Sciatic nerve (tissue), 2 donors: ENCODE measurements around the gene IL36G. TPM values are rescaled to one million over a fixed set of nuclear protein-coding genes. Genes with fewer than 3 reads are reported as not detected.

Experiments
- ATAC-seq: fragments of 200-7000 bp; cut with Tn5 transposase; one replicate; pipeline ENCODE4 v1.9.1; 2020; ENCODE audit warnings: mild to moderate bottlenecking, moderate library complexity
- DNase-seq: peaks from one replicate; pipeline ENCODE4 v3.0.0-alpha.2; 2020; ENCODE audit warnings: low spot score
- intact Hi-C: fragments of 100-400 bp; cut with DNase I; formaldehyde crosslinking; loops from one replicate; pipeline ENCODE4 v1.14.2; 2022
- total RNA-seq: library from RNA; stranded (reverse); fragmentation: NEBNext Ultra II Directional; extraction: Animal tissue kit (Norgen Biotek cat#: 25700); gene quantifications from one replicate; pipeline ENCODE4 v1.2.1, GENCODE V29; 2021
- donor health status: DM: no; HTN: no; CAD: no.
- donor health status: DM: no; HTN: no; CAD: no.

IL36G gene
- total RNA-seq, 1 donor from 2014 or later, result not detected

- ATAC-seq (no peak), DNase-seq (no peak)
- intact Hi-C loops, result no loop called here
These were observed 34.9 kb downstream of the IL36G start for GRCh38 chr2:113012436-113013335.

- ATAC-seq (no peak), DNase-seq (no peak)
- intact Hi-C loops, result no loop called here
These were observed 35.5 kb downstream of the IL36G start for GRCh38 chr2:113013336-113013661.

GRCh38 chr2:113014067-113014466, 36.3 kb downstream of the IL36G start:
- ATAC-seq (no peak), DNase-seq (no peak)
- intact Hi-C loops, result no loop called here

GRCh38 chr2:113015042-113015441, 37.2 kb downstream of the IL36G start:
- DNase-seq (no peak), ATAC-seq (no peak)
- intact Hi-C loops, result no loop called here

- DNase-seq, result no peak
- intact Hi-C loops, result no loop called here
These were observed 37.8 kb downstream of the IL36G start for GRCh38 chr2:113015655-113016054.

GRCh38 chr2:113018509-113018908, 40.7 kb downstream of the IL36G start:
- ATAC-seq (no peak), DNase-seq (no peak)
- intact Hi-C loops, result no loop called here

More at GRCh38 chr2:113015655-113016054, 37.8 kb downstream of the IL36G start:
- no peak for ATAC-seq

GRCh38 chr2:113021312-113021711, 43.5 kb downstream of the IL36G start:
- intact Hi-C loops, result no loop called here
- ATAC-seq, result no peak
- no peak for DNase-seq

- DNase-seq (no peak), ATAC-seq (no peak)
- intact Hi-C loops, result no loop called here
These were observed 47.0 kb downstream of the IL36G start for GRCh38 chr2:113024764-113025163.

- DNase-seq (no peak), ATAC-seq (no peak)
- intact Hi-C loops, result no loop called here
These were observed 47.9 kb downstream of the IL36G start for GRCh38 chr2:113025737-113026136.

GRCh38 chr2:113027691-113028090, 49.9 kb downstream of the IL36G start:
- intact Hi-C loops, result no loop called here
- DNase-seq (no peak), ATAC-seq (no peak)

GRCh38 chr2:113028112-113028511, 50.3 kb downstream of the IL36G start:
- DNase-seq (no peak), ATAC-seq (no peak)
- intact Hi-C loops, result no loop called here

- DNase-seq (no peak), ATAC-seq (no peak)
- intact Hi-C loops, result no loop called here
These were observed 54.9 kb downstream of the IL36G start for GRCh38 chr2:113032737-113033136.

- no peak for DNase-seq
- no peak for ATAC-seq
- intact Hi-C loops, result no loop called here
These were observed 56.2 kb downstream of the IL36G start for GRCh38 chr2:113034016-113034415.

Other genes with a start within 250 kb of the IL36G start
- gene CKAP2L, start 213.4 kb upstream of the IL36G start, total RNA-seq, result 0.62 TPM
- 0.18 TPM for gene IL1A, start 193.5 kb upstream of the IL36G start, total RNA-seq
- 23.6 TPM for gene IL1B, start 141.2 kb upstream of the IL36G start, total RNA-seq
- not detected for gene IL37, start 66.8 kb upstream of the IL36G start, total RNA-seq
- not detected for gene IL36A, start 27.5 kb downstream of the IL36G start, total RNA-seq
- not detected for gene IL36B, start 74.9 kb downstream of the IL36G start, total RNA-seq
- gene IL36RN, start 81.2 kb downstream of the IL36G start, total RNA-seq, result not detected
- gene IL1F10, start 90.0 kb downstream of the IL36G start, total RNA-seq, result not detected
- gene IL1RN, start 149.6 kb downstream of the IL36G start, total RNA-seq, result 15.0 TPM
- gene PSD4, start 196.0 kb downstream of the IL36G start, total RNA-seq, result 20.3 TPM